ENCODE results near the gene GRB2.
A peak's percentile ranks its signal among the peaks of the same experiment; 100 is the strongest.

The GRB2 gene

DNA sequence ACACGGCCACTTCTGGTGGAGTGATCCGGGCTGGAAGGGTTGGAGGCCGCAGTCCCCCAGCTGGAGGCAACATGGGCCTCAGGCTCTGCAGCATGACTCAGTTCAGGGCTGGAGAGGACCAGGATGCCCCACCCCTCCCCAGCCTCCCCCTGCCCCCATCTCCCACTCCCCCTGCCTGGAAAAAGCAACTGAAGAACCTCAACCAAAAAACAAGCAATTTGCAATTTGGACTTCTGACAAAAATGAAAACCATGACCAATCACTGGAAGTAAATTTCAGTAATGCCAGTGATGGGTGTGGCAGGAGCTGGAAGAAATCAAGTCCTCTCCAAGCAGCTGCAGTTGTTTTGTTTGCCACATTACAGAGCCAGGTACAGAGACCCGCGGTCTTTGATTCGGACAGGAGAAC, 127.8 kb downstream of the GRB2 start:
- no peak for DNase-seq (ENCODE audit: low read depth)

DNA sequence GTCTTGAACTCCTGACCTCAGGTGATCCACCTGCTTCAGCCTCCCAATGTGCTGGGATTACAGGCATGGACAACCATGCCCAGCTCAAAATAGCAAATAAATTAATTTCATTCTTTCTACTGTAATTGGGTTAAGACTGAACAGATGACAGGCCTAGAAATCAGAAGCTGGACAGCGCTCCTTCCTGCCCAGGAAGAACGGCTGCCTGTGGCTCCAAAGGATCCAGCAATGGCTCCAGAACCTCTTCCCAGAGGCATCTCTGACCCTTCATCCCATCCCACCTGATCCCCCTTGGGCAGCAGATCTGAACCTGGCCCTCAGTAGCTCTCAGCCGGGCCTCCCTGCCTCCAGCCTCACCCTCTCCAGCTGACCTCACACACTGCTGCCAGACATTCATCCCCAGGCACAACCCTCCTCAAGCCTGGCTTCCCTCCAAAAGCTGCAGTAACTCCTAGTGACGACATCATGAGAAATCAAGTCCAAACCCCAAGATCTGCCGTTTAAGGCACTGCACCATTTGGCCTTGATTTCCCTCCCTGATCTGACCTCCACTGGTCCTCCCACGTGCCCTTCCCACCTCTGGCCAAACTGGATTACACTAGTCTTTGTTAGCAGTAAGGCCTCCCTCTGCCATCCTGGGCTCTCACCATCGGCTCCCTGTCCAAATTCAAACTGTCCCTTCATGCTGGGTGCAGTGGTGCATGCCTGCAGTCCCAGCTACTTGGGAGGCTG, 131.3 kb downstream of the GRB2 start:
- DNase-seq (ENCODE audit: low read depth), result no peak

DNA sequence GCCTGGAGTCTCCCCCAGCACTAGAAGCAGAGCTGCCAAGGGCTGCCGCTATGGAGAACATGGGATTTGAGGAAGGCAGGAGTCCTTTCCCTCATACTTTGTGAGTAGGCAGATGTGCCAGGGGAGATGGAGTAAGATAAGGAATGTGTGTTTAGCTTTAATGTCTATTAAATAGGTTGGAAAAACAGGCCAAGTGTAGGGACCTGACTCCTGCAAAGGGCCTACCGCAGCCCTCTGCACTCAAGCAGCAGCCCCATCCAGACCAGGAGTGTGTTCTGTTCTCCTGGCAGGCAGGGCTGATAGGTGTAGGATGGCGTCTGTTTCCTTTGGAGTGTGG, 132.7 kb downstream of the GRB2 start:
- DNase-seq (ENCODE audit: low read depth), result no peak

DNA sequence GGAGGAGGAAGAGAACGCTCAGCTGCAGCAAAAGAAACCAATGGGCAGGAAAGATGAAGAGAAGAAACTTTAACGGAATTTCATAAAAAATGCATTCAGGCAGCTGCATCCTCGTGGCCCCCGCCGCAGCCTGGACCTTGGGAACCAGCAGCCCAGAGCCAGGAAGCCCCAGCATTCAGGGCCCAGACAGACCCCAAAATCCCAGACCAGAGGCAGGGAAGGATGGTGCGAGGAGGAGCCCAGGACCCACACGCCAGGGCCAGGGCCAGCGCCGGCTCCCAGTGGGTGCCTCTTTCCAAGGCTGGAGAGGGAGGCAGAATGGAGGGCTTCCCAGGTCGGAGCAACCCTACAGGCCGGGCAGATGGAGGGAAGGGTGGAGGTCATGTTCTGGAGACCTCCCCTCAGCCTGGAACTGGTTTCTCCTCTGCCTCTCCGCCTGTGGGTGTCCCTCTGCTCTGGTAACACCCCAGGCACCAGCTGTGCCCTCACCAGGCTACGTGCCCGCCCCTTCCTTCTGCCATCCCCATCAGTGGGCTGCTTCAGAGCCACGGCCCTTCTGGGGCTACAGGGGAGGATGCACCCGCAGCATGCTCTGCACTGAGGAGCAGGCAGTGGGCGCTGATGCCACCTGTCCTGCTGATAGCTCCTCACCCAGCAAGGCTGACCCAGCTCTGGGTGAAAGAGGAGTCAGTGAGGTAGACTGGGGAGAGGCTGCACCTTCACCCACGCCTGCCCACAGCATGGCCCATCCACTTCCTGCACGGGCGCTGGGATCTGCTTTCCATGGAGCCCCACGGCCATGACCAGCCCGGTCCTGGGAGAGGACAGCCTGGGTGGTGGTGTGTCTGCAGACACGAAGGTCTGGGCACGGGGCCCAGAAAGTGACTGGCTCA, 133.3 kb downstream of the GRB2 start:
- DNase-seq (ENCODE audit: low read depth), result no peak

DNA sequence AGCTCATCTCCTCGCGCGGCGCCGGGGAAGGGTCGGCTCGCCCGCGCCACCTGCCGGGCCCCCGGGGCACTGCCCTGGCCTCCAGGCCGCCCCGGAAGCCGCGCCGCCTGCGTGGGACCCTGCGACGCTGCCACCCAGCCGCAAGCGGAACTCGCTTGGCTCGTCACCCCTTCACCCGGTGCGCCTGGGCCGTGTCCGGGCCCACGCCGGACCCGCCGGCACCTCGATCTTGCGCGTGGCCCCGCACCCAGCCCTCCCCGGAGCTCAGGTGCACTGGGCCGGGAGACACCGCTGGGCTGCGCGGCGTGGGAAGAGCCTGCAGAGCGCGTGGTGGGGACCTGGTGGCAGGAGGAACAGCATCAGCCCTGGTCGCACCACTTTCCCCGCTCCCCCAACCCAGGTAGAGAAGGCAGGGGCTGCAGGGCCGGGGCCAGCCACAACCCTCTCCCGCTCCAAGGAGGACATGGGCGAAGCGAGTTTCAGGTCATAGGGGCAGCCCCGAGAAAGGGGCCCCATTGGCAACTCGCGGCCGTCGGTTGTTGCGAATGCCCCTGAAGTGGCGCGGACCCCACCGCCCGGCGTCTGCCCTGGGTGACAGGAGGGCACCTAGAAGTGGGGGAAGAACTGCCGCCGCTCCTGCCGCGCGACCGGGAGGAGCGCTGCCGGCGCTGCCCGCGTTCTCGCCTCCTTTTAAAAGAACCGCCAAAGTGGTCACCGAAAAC, 134.1 kb downstream of the GRB2 start:
- DNase-seq (ENCODE audit: low read depth), result peak; percentile 73

DNA sequence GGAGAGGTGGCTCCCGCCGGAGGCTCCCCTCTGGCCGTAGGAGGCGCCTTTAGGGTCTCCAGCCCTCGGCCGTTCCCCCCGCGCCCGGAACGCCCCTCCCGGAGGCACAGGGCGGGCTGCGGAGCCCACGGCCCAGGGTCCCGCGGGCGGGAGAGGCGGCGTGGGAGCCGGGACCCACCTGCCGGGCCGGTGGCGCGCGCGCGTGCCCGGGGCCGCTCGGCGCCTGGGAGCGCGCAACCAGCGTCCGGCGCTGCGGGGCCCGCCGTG, 134.6 kb downstream of the GRB2 start, which contains the start of gene MIF4GD:
TSS of gene MIF4GD (minus strand) at position 266 of the 267 bp plus-strand sequence. CDS start 1,036 bp downstream, outside the sequence.
- DNase-seq (ENCODE audit: low read depth), result no peak

GRCh38 chr17:75270218-75270965, 135.1 kb downstream of the GRB2 start:
- DNase-seq (ENCODE audit: low read depth), result peak; percentile 13

DNA sequence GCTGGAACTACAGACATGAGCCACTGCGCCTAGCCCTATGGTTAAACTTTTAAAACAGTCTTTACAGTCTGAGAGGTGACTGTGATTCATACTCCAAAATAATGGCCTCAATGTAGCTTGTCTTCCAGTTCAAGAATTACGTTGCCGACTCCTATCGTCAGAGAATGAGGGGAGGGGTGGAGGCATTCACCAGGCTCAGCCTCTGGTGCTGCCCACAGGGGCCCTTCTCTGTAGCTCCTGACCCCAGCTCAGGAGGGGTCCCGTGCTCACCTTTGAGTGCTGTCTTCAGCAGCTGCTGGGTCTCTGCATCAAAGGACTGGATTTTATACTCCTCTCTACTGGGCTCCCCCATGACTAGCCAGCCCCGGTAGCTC, 135.6 kb downstream of the GRB2 start:
- DNase-seq (ENCODE audit: low read depth), result no peak

Measured in T-helper 22 cell (primary cell).